Fibroblast of upper back skin (primary cell): ENCODE data around the gene TPPP3.
A peak's percentile ranks its signal among the peaks of the same experiment; 100 is the strongest.
"Not testable (repeated sequence)": the region's sequence is repeated elsewhere in the genome, so short reads cannot be mapped to it uniquely, and the experiment has no call there.

ENCODE experiments used
- DNase-seq: peaks from one replicate; pipeline ENCODE4 v3.0.0-alpha.2; 2013

TPPP3 gene

GRCh38 chr16:67425580-67425979 is 32.3 kb upstream of the TPPP3 start:
- peak; percentile 7 for DNase-seq

DNA sequence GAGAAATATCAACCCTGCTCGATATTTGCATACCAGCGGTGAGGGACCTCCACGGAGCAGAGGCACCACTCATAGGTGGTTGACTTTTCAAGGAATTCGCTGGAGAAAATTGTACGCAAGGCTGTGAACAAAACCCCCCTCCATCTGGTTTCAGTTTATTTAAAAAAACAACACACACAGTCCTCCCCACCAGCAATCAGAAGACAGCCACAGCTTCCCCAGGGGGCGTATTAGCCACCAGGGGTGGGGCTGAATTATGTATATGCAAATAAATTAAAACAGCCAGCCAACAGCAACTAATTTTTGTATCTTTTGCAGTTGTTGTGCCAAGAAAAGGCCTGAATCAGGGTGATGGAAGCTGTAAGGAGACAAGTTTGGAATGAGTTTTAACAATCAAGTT is 31.8 kb upstream of the TPPP3 start:
- peak; percentile 81 for DNase-seq

GRCh38 chr16:67424261-67424615 is 30.9 kb upstream of the TPPP3 start:
- DNase-seq, result no peak

GRCh38 chr16:67423611-67424260 is 30.4 kb upstream of the TPPP3 start:
- no peak for DNase-seq

DNA sequence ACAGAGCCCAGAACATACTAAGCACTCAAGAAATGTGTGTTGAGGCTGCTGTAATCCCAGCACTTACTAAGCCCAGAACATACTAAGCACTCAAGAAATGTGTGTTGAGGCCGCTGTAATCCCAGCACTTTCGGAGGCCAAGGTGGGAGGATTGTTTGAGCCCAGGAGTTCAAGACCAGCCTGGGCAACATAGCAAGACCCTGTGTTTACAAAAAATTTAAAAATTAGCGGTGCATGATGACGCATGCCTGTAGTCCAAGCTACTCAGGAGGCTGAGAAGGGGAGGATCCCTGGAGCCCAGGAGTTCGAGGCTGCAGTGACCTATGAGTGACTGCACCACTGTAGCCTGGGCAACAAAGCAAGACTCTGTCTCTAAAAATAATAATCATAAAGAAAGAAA is 29.7 kb upstream of the TPPP3 start:
- DNase-seq, result no peak

GRCh38 chr16:67421030-67421429 is 27.7 kb upstream of the TPPP3 start:
- no peak for DNase-seq

- peak; percentile 36 for DNase-seq
These were observed 26.6 kb upstream of the TPPP3 start for GRCh38 chr16:67419931-67420330.

DNA sequence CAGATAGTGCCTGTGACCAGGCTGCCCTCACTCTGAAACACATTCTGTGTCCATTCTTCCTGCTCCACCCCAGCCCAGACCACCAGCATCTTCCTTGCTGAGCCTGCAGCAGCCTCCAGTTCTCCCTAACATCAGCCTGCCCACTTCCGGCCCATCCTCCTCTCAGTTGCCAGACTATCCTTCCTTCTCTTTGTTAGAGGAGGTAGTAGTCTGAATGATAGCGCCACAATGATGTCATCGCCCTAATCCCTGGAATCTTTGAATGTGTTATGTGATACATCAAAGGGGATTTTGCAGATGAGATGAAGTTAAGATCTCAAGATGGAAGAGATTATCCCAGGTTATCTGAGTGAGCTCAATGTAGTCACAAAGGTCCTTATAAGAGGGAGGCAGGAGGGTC is 26.2 kb upstream of the TPPP3 start:
- DNase-seq, result peak; percentile 57

GRCh38 chr16:67417333-67418061 is 24.2 kb upstream of the TPPP3 start:
- no peak for DNase-seq

GRCh38 chr16:67415872-67416793 is 22.8 kb upstream of the TPPP3 start, which contains the start of gene ZDHHC1:
TSS of gene ZDHHC1 (minus strand) at chr16:67416477. CDS start at chr16:67407775, 8,702 bp downstream.
- DNase-seq, result peak; percentile 60

GRCh38 chr16:67415421-67415820 is 22.1 kb upstream of the TPPP3 start:
- DNase-seq, result not testable (repeated sequence)

- no peak for DNase-seq
These were observed 20.9 kb upstream of the TPPP3 start for GRCh38 chr16:67413978-67414911.

- DNase-seq, result no peak
These were observed 19.0 kb upstream of the TPPP3 start for GRCh38 chr16:67412294-67412693.

DNA sequence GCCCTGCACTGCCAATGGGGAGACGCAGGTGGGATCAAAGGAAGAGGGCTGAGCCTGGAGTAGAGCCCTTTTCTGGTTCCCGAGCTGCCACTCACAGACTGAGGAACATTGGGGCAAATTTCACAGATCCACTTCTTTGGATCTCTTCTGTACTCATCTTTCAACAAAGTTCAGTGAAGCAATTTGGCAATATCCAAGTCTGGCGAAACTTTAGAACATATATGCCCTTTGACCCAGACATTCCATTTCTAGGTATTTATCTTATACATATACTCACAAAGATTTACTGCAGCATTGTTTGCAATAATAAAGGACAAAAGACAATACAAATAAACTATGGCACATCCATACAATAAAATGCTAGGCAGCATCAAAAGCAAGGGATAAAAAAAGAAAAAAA is 18.0 kb upstream of the TPPP3 start:
- no peak for DNase-seq

GRCh38 chr16:67409631-67410030 is 16.3 kb upstream of the TPPP3 start:
- DNase-seq, result no peak

DNA sequence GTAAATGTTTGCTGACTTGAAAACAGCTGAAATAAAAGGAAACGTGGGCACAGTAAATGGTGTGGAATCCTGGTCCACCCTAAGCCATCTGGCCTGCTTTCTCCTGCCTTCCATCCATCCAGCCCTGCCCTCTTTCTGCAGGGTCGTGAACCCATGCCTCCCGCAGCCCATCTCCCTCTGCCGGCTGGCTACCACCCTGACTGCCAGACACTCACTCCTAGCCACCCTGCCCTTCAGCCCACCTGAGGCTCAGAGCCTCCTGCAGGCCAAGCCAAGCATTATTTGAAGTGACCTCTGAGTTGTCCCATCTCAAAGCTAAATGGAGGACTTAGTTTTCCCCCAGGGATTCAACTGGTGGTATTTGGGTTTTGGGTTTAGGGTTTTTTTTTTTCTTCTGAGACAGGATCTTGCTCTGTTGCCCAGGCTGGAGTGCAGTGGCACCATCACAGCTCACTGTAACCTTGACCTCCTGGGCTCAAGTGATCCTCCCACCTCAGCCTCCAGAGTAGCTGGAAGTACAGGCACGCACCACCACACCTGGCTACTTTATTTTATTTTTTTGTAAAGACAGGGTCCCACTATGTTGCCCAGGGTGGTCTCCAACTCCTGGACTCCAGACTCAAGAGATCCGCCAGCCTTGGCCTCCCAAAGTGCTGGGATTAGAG is 14.6 kb upstream of the TPPP3 start:
- DNase-seq, result no peak

DNA sequence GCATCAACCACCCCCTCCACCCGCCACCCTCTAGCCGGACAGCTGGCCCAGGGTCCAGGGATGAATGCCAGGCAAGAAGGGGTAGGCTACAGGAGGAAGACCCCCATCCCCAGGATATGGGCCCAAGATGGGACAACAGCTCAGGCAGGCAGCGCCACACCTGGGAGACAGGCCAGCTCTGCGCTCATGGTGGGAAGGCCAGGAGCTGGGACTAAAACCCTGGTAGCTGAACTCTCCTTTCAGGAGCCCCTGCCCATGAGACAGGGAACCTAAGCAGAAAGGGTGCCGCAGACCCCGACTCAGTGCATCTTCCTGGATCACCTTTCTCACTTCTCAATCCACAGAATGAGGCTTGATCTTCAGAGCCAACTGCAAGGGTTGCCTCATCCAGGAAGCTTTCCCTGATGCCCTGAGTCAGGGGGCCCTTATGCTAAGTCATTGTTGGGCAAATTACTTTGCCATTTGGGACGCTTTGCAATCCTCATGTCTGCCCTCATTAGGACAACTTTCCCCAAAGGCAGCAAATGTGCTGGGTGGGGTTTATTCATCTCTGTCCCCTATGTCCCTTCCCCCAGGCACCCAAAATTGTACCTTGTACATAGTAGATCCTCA is 14.0 kb upstream of the TPPP3 start:
- DNase-seq, result no peak

DNA sequence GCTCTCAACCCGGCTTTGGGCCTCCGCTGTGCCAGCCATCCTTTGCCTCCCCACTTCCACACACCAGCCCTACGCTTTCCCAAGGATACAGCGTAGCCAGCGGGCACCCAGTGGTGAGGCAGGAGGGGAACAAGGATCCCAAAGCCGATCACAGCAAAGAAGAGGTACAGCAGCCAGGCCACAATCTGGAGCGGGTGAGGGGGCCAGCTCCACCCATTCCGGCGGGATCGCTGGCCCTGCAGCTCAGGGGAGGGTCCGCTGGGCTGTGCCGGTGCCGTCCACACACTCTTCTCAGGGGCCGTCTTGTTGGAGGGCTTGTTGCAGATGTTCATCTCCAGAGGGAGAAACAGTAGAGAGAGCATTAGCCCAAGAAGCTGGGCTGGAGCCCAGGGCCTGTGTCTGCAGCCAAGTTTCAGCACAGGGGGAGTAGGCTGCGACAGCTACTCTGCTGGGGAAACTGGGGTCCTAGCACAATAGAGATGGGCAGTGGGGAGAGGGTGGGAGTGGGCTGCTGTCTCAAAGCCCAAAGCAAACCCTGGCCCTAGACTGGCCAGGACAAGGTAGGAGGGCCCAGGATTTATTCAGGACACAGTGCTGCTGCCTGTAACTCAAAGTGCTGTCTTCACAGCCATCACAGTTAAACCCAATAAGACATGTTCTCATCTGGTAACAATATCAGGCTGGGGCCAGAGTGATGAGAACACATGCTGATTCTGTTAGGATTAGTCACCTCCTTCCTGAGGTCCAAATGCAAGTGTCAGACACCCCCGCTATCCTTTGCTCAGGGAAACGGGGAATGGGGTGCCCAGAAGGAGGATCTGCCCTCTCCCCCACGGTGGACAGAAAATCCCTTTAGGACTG is 13.0 kb upstream of the TPPP3 start:
- DNase-seq, result peak; percentile 87

GRCh38 chr16:67405336-67405735 is 12.0 kb upstream of the TPPP3 start:
- DNase-seq, result no peak

DNA sequence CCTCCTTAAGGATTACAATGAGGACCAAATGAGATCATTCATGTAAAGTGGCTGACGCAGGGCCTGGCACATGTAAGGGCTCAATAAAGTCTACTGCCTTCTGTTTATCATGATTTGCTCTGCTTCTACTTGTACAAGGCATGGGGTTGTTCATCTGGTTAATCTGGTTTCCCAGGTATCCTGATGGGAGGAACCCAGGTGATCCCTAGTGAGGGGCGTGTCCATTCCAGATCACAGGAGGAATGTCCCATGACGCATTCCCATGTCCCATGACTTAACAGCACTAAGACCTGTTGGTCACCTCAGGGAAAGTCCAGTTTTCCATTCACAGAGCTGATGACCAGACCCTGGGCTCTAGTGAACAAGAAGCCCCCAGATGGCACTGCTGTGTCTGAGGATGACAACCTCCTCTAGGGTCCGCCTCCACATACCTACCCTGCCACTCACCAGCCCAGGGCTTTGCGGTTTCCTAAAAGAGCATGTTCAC is 11.5 kb upstream of the TPPP3 start:
- DNase-seq, result no peak
